Measurements from ENCODE around the gene MIB2. TPM values are rescaled to one million over a fixed set of nuclear protein-coding genes. Genes with fewer than 3 reads are reported as not detected.
"Not testable (repeated sequence)": the region's sequence is repeated elsewhere in the genome, so short reads cannot be mapped to it uniquely, and the experiment has no call there.

The MIB2 gene
- 10 to 100 TPM; 26.1 to 84.8 (median 39.5) TPM for polyA plus RNA-seq (ENCODE audit: insufficient read length in 4 of 4)

- peak; percentile 87 to 91 (median 90) for DNase-seq (ENCODE audit: low read depth in 4 of 4, low spot score in 3 of 4)
Observed at GRCh38 chr1:1615256-1616044, at the start of gene MIB2. Gene MIB2, plus strand, starts transcription at chr1:1615500. Its CDS starts 7,953 bp downstream, at chr1:1623453.

- no peak for DNase-seq (ENCODE audit: low read depth in 4 of 4, low spot score in 3 of 4)
Observed at GRCh38 chr1:1567152-1567875, 48.0 kb upstream of the MIB2 start.

GRCh38 chr1:1567891-1568291, 47.4 kb upstream of the MIB2 start:
- DNase-seq (ENCODE audit: low read depth in 4 of 4, low spot score in 3 of 4) = no peak

- no peak for DNase-seq (ENCODE audit: low read depth in 4 of 4, low spot score in 3 of 4)
Observed at GRCh38 chr1:1569341-1569740, 46.0 kb upstream of the MIB2 start.

- peak in 2 of 4 donors; percentile 39 to 62 for DNase-seq (ENCODE audit: low read depth in 4 of 4, low spot score in 3 of 4)
Observed at GRCh38 chr1:1573843-1574720, 41.2 kb upstream of the MIB2 start.

- DNase-seq (ENCODE audit: low read depth in 4 of 4, low spot score in 3 of 4) = peak; percentile 75 to 83 (median 80)
Observed at GRCh38 chr1:1574721-1575537, 40.4 kb upstream of the MIB2 start, which contains the start of gene SSU72. Gene SSU72, minus strand, starts transcription at chr1:1574863. Its CDS starts 306 bp downstream, at chr1:1574557.

- no peak for DNase-seq (ENCODE audit: low read depth in 4 of 4, low spot score in 3 of 4)
Observed at GRCh38 chr1:1577367-1578011, 37.8 kb upstream of the MIB2 start.

- no peak for DNase-seq (ENCODE audit: low read depth in 4 of 4, low spot score in 3 of 4)
Observed at GRCh38 chr1:1578371-1578940, 36.8 kb upstream of the MIB2 start.

GRCh38 chr1:1582585-1583346, 32.5 kb upstream of the MIB2 start:
- no peak for DNase-seq (ENCODE audit: low read depth in 4 of 4, low spot score in 3 of 4)

GRCh38 chr1:1583347-1584010, 31.8 kb upstream of the MIB2 start:
- no peak for DNase-seq (ENCODE audit: low read depth in 4 of 4, low spot score in 3 of 4)

GRCh38 chr1:1591452-1591851, 23.8 kb upstream of the MIB2 start:
- DNase-seq (ENCODE audit: low read depth in 4 of 4, low spot score in 3 of 4) = no peak

GRCh38 chr1:1593834-1594601, 21.3 kb upstream of the MIB2 start:
- DNase-seq (ENCODE audit: low read depth in 4 of 4, low spot score in 3 of 4) = no peak

- DNase-seq (ENCODE audit: low read depth in 4 of 4, low spot score in 3 of 4) = no peak
Observed at GRCh38 chr1:1594602-1595260, 20.6 kb upstream of the MIB2 start.

- not testable (repeated sequence) for DNase-seq (ENCODE audit: low read depth in 4 of 4, low spot score in 3 of 4)
Observed at GRCh38 chr1:1595341-1595740, 20.0 kb upstream of the MIB2 start.

- no peak for DNase-seq (ENCODE audit: low read depth in 4 of 4, low spot score in 3 of 4)
Observed at GRCh38 chr1:1596493-1597274, 18.6 kb upstream of the MIB2 start.

Data from left renal pelvis (tissue), 4 donors.